Measurements from ENCODE around the gene JARID2. TPM values are rescaled to one million over a fixed set of nuclear protein-coding genes. Genes with fewer than 3 reads are reported as not detected.

Gene JARID2
- polyA plus RNA-seq, 1 experiment, result 9.7 TPM

- Histone ChIP-seq H3K9me3 (ENCODE audit: control insufficient read depth, insufficient read depth, low read length) (no peaks in the 10 kb centered on the region), H3K27me3 (ENCODE audit: control insufficient read depth, insufficient read depth, low read length) (no peaks in the 10 kb centered on the region), H3K27ac (ENCODE audit: low read depth, low read length) (no peak overlapping the region), H3K4me3 (ENCODE audit: low read depth, low read length) (no peak overlapping the region)
- ChIA-PET CTCF (interaction anchor here (0.6 to 3.9 kb wide), 5 partner anchors 10 to 118 kb away, joined by 3 to 17 read pairs (median 4); no protein-coding TSS in a partner anchor), POLR2A (no interaction called here)
- DNase-seq (ENCODE audit: low read depth, low spot score), result no peak
- no peak for TF ChIP-seq CTCF (IDR thresholded peaks at IDR 0.05; ENCODE audit: low read depth, low read length)
Measured at GRCh38 chr6:15441981-15442380, 196.1 kb downstream of the JARID2 start.

DNA sequence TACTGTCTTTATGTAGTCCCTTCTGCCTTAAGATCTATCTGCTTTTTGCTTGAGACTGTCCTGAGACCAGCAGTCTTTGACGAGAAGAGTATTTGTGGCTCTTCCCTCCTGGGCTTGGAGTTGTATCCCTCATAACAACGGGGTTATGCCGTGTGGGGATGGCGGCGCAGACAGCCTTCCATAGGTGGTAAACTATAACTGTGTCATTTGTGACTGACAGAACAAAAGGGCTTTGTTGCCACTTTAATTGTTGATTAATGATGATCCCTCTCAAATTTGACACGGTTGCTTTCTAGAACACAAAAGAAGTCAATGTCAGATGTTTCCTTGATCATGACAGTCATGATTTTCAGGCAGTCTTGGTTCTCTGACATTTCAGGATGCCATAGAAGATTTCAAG, 196.6 kb downstream of the JARID2 start:
- no peak overlapping the region for H3K4me3 ChIP-seq (ENCODE audit: low read depth, low read length)
- POLR2A ChIA-PET, result interaction anchor here (0.7 to 1.4 kb wide), 2 partner anchors 20 to 37 kb away, joined by 3 to 4 read pairs; no protein-coding TSS in a partner anchor

GRCh38 chr6:15443119-15443830, 197.4 kb downstream of the JARID2 start:
- ChIA-PET POLR2A (interaction anchor here (0.7 to 1.4 kb wide), 3 partner anchors 20 to 37 kb away, joined by 3 to 4 read pairs (median 4); no protein-coding TSS in a partner anchor), CTCF (interaction anchor here (0.7 to 3.9 kb wide), 3 partner anchors 14 to 586 kb away, joined by 3 to 17 read pairs (median 4); no protein-coding TSS in a partner anchor)
- Histone ChIP-seq H3K9me3 (ENCODE audit: control insufficient read depth, insufficient read depth, low read length) (no peaks in the 10 kb centered on the region), H3K4me3 (ENCODE audit: low read depth, low read length) (no peak overlapping the region), H3K27ac (ENCODE audit: low read depth, low read length) (peak overlapping the region; percentile 39), H3K27me3 (ENCODE audit: control insufficient read depth, insufficient read depth, low read length) (no peaks in the 10 kb centered on the region)
- DNase-seq (ENCODE audit: low read depth, low spot score), result peak; percentile 72
- no peak for TF ChIP-seq CTCF (IDR thresholded peaks at IDR 0.05; ENCODE audit: low read depth, low read length)

More for the DNA sequence above, 196.6 kb downstream of the JARID2 start:
- no peaks in the 10 kb centered on the region for H3K27me3 ChIP-seq (ENCODE audit: control insufficient read depth, insufficient read depth, low read length)
- CTCF ChIA-PET, result interaction anchor here (0.7 to 3.9 kb wide), 6 partner anchors 11 to 585 kb away, joined by 3 to 17 read pairs (median 4); no protein-coding TSS in a partner anchor
- no peak overlapping the region for H3K27ac ChIP-seq (ENCODE audit: low read depth, low read length)
- no peaks in the 10 kb centered on the region for H3K9me3 ChIP-seq (ENCODE audit: control insufficient read depth, insufficient read depth, low read length)
- DNase-seq (ENCODE audit: low read depth, low spot score), result no peak
- TF ChIP-seq CTCF (IDR thresholded peaks at IDR 0.05; ENCODE audit: low read depth, low read length), result no peak

GRCh38 chr6:15444081-15444731, 198.3 kb downstream of the JARID2 start:
- peak; percentile 33 for TF ChIP-seq CTCF (IDR thresholded peaks at IDR 0.05; ENCODE audit: low read depth, low read length)
- peak; percentile 59 for DNase-seq (ENCODE audit: low read depth, low spot score)
- ChIA-PET CTCF (interaction anchor here (0.6 to 3.9 kb wide), 4 partner anchors 13 to 1315 kb away, joined by 3 to 17 read pairs (median 4); no protein-coding TSS in a partner anchor), POLR2A (interaction anchor here (0.6 to 1.4 kb wide), 4 partner anchors 19 to 199 kb away, joined by 3 to 4 read pairs (median 4); partner anchors contain the start of gene JARID2)
- peak overlapping the region; percentile 68 for H3K27ac ChIP-seq (ENCODE audit: low read depth, low read length)
- H3K9me3 ChIP-seq (ENCODE audit: control insufficient read depth, insufficient read depth, low read length), result no peaks in the 10 kb centered on the region
- no peak overlapping the region; the same call in 1 of the 2 replicates for H3K4me3 ChIP-seq (ENCODE audit: low read depth, low read length)
- H3K27me3 ChIP-seq (ENCODE audit: control insufficient read depth, insufficient read depth, low read length), result no peaks in the 10 kb centered on the region
